HepG2 (cell line): ENCODE results near the gene DRD1. TPM values are rescaled to one million over a fixed set of nuclear protein-coding genes. Genes with fewer than 3 reads are reported as not detected.

Experiments used
- ATAC-seq: fragments of 200-7000 bp; cut with Tn5 transposase; 3 replicates; pipeline ENCODE4 v1.9.1; 2020; ENCODE audit warnings: mild to moderate bottlenecking, moderate library complexity
- BruUV-seq: library from RNA; stranded (reverse); fragments of 400-500 nt; replicated peaks from 2 replicates; lab custom pipeline; 2021; lab: Mats Ljungman, UMichigan
- CTCF ChIA-PET: fragments of 300-600 bp; formaldehyde crosslinking; extraction: SDS; loops from one replicate; lab custom pipeline; 2021; ENCODE audit warnings: low total read pairs, inconsistent platforms, low intra/inter-chr PET ratio; lab: Yijun Ruan, JAX
- POLR2A ChIA-PET: fragments of 350-600 bp; sonication (Branson Sonifier 250); formaldehyde crosslinking; loops from one replicate; lab custom pipeline; 2020; ENCODE audit warnings: antibody characterized with exemption, inconsistent platforms; lab: Yijun Ruan, JAX
- DNase-seq: peaks from one replicate; pipeline ENCODE4 v3.0.0-alpha.2; 2015; ENCODE audit warnings: low spot score
- FAIRE-seq: peaks from 3 replicates; lab custom pipeline; 2011; peaks lifted over from hg19 to GRCh38; lab: Jason Lieb, UNC
- H2AFZ ChIP-seq: one replicate; pipeline ENCODE4 v1.6.1; 2011; ENCODE audit warnings: low read length, inconsistent platforms
- H3K27ac ChIP-seq: fragments of 300-600 bp; 3 replicates; pipeline ENCODE4 v1.8.0; 2011; ENCODE audit warnings: mixed run types, mild to moderate bottlenecking, mixed read lengths, low read length, inconsistent platforms; ENCODE audit not compliant: insufficient read depth; ENCODE audit errors: extremely low read length
- H3K27me3 ChIP-seq, 2 experiments: fragments of 200-600 bp in 1 of 2; 2 replicates in 1 of 2; 3 replicates in 1 of 2; pipeline versions ENCODE4 v1.6.0 to v1.8.0; 2011; ENCODE audit warnings: low read length in 2 of 2, mild to moderate bottlenecking in 2 of 2, moderate library complexity in 2 of 2, inconsistent platforms in 1 of 2; ENCODE audit not compliant: insufficient read depth in 2 of 2, control insufficient read depth in 1 of 2
- H3K36me3 ChIP-seq, 2 experiments: fragments of 200-600 bp in 1 of 2; replicated peaks in 1 of 2; 2 replicates in 1 of 2; 3 replicates in 1 of 2; pipeline versions ENCODE4 v1.5.1 to v1.8.0; 2011; ENCODE audit warnings: low read length in 2 of 2, inconsistent platforms in 1 of 2; ENCODE audit not compliant: insufficient read depth in 2 of 2, control insufficient read depth in 1 of 2
- H3K4me1 ChIP-seq: 2 replicates; pipeline ENCODE4 v1.5.1; 2012; ENCODE audit warnings: low read length, inconsistent platforms; ENCODE audit not compliant: insufficient read depth
- H3K4me2 ChIP-seq: 2 replicates; pipeline ENCODE4 v1.6.0; 2011; ENCODE audit warnings: low read depth, low read length, inconsistent platforms
- H3K4me3 ChIP-seq, 3 experiments: fragments of 200-600 bp in 1 of 3; sonication (generic), shearing (Covaris generic) in 1 of 3; replicated peaks in 1 of 3; 2 replicates each; pipeline ENCODE4 v1.5.1; 2011 to 2016; ENCODE audit warnings: low read length in 3 of 3, inconsistent platforms in 2 of 3, low read depth in 2 of 3, mild to moderate bottlenecking in 2 of 3, control low read depth in 1 of 3, mixed read lengths in 1 of 3; ENCODE audit not compliant: insufficient read depth in 1 of 3
- H3K79me2 ChIP-seq: one replicate; pipeline ENCODE4 v1.6.1; 2011; ENCODE audit warnings: low read length, inconsistent platforms; ENCODE audit not compliant: insufficient read depth
- H3K9ac ChIP-seq: 2 replicates; pipeline ENCODE4 v1.6.0; 2011; ENCODE audit warnings: mild to moderate bottlenecking, low read depth, low read length, inconsistent platforms; ENCODE audit not compliant: insufficient read depth
- H3K9me3 ChIP-seq: 2 replicates; pipeline ENCODE4 v1.5.1; 2012; ENCODE audit warnings: mild to moderate bottlenecking, low read length
- H4K20me1 ChIP-seq: 2 replicates; pipeline ENCODE4 v1.6.0; 2011; ENCODE audit warnings: inconsistent platforms, mild to moderate bottlenecking, low read length, moderate library complexity; ENCODE audit not compliant: insufficient read depth
- ATF1 ChIP-seq: IDR thresholded peaks from 2 replicates; pipeline ENCODE4 v1.6.1; 2016; ENCODE audit warnings: mild to moderate bottlenecking, control low read depth
- GFI1 ChIP-seq: sonication (generic); formaldehyde crosslinking; IDR thresholded peaks from 2 replicates; pipeline ENCODE4 v1.5.0; 2020; ENCODE audit warnings: missing genetic modification reagents, mild to moderate bottlenecking, borderline replicate concordance
- HNRNPK ChIP-seq: fragments of 200-400 bp; formaldehyde crosslinking; IDR thresholded peaks from 2 replicates; pipeline ENCODE4 v1.6.1; 2018; ENCODE audit warnings: low read length, low read depth, moderate library complexity, mild to moderate bottlenecking; ENCODE audit not compliant: poor library complexity, severe bottlenecking
- KLF13 ChIP-seq: sonication (generic); formaldehyde crosslinking; IDR thresholded peaks from 2 replicates; pipeline ENCODE4 v1.4.0; 2020; ENCODE audit warnings: mild to moderate bottlenecking, missing genetic modification reagents
- LCORL ChIP-seq, 2 experiments: fragments of 450-650 bp in 1 of 2; sonication (generic) in 1 of 2; formaldehyde crosslinking in 1 of 2; IDR thresholded peaks; 2 replicates each; pipeline versions ENCODE4 v1.5.0 to v1.6.1; 2017 to 2020; ENCODE audit warnings: antibody characterized with exemption in 1 of 2, missing genetic modification reagents in 1 of 2
- MED13 ChIP-seq: sonication (generic); formaldehyde crosslinking; IDR thresholded peaks from 2 replicates; pipeline ENCODE4 v1.5.0; 2020; ENCODE audit warnings: missing genetic modification reagents
- NPAS2 ChIP-seq: sonication (generic); formaldehyde crosslinking; IDR thresholded peaks from 2 replicates; pipeline ENCODE4 v1.8.0; 2022; ENCODE audit warnings: mild to moderate bottlenecking, missing genetic modification reagents, borderline replicate concordance
- TAF15 ChIP-seq: fragments of 200-400 bp; formaldehyde crosslinking; IDR thresholded peaks from one replicate; pipeline ENCODE4 v1.6.1; 2018; ENCODE audit warnings: mild to moderate bottlenecking, low read depth, low read length; ENCODE audit not compliant: poor library complexity, severe bottlenecking
- ZFP36L2 ChIP-seq: sonication (generic); formaldehyde crosslinking; IDR thresholded peaks from 2 replicates; pipeline ENCODE4 v1.4.0; 2020; ENCODE audit warnings: missing genetic modification reagents
- ZKSCAN5 ChIP-seq: sonication (generic); formaldehyde crosslinking; IDR thresholded peaks from 2 replicates; pipeline ENCODE4 v1.5.1; 2020; ENCODE audit warnings: mild to moderate bottlenecking, missing genetic modification reagents
- ZNF17 ChIP-seq: sonication (generic); formaldehyde crosslinking; IDR thresholded peaks from 2 replicates; pipeline ENCODE4 v1.5.0; 2020; ENCODE audit warnings: mild to moderate bottlenecking, missing genetic modification reagents
- ZNF276 ChIP-seq: sonication (generic); formaldehyde crosslinking; IDR thresholded peaks from 2 replicates; pipeline ENCODE4 v1.4.0; 2020; ENCODE audit warnings: mild to moderate bottlenecking, low read depth, missing genetic modification reagents
- WGBS: methylation state at CpG from one replicate; pipeline ENCODE4 v1.1.6; 2017; ENCODE audit warnings: low lambda C conversion rate; 5-methylcytosine and 5-hydroxymethylcytosine counted together
- in situ Hi-C: cut with HindIII; loops from 2 replicates; pipeline ENCODE4 v1.10.0; 2017; ENCODE audit warnings: low pct_unique_long_range_greater_than_20kb; ENCODE audit not compliant: extremely low pct_ligation_motif_present
- intact Hi-C: fragments of 100-400 bp; cut with micrococcal nuclease; formaldehyde crosslinking; loops from one replicate; pipeline ENCODE4 v1.10.0; 2022; ENCODE audit not compliant: unreplicated experiment
- polyA plus RNA-seq, 8 experiments: library from polyadenylated mRNA; depleted of rRNA in 3 of 8; stranded (reverse) in 7 of 8; unstranded in 1 of 8; fragments of >200 nt; fragmentation: Illumina TruSeq in 4 of 8; extraction: Trizol in 4 of 8; gene quantifications; 2 replicates each; pipeline versions ENCODE4 v1.2.1 to v1.2.3, GENCODE V29; 2011 to 2016; ENCODE audit warnings: low read depth in 4 of 8, missing spikeins in 1 of 8, mixed read lengths in 1 of 8; ENCODE audit not compliant: insufficient read depth in 1 of 8
- total RNA-seq, 5 experiments: library from RNA; depleted of rRNA; stranded (reverse); fragments of >200 nt; fragmentation: Illumina TruSeq; extraction: Trizol; gene quantifications; 2 replicates each; pipeline ENCODE4 v1.2.3, GENCODE V29; 2016; ENCODE audit warnings: low read depth in 1 of 5

Gene DRD1
- total and polyA plus RNA-seq, 2 of the 13 experiments (the other 11 are each of a cell fraction or from before 2014, with no cell fraction given): not detected

GRCh38 chr5:175466700-175467318, 22.8 kb upstream of the DRD1 start:
- H3K27me3 ChIP-seq: peaks cover 3 to 38% of the 10 kb centered on the region in 2 experiments; a peak in 3 of 5 replicates
- DNase-seq: no peak
- CTCF ChIA-PET: no interaction called here

More at GRCh38 chr5:175466700-175467318, 22.8 kb upstream of the DRD1 start:
- no peaks in the 10 kb centered on the region; the same call in 1 of the 2 replicates for H4K20me1 ChIP-seq
- ATAC-seq: no peak
- no peaks in the 10 kb centered on the region for H3K9me3 ChIP-seq
- POLR2A ChIA-PET: interaction anchor here (2.2 kb wide), 1 partner anchor 11 kb away, joined by 7 read pairs; the partner anchor contains the start of gene SFXN1
- H3K9ac ChIP-seq: no peak overlapping the region
- WGBS: 17% methylated on average over 5 of the region's 5 CpGs
- BruUV-seq: no TSS peak
- H2AFZ ChIP-seq: no peak overlapping the region
- intact Hi-C loops (loop anchor here (10.0 kb wide), 1 partner anchor 248 kb away; no protein-coding TSS in a partner anchor), in situ Hi-C loops (no loop called here)
- no peaks in the 10 kb centered on the region for H3K36me3 ChIP-seq
- H3K79me2 ChIP-seq: no peaks in the 10 kb centered on the region
- H3K27ac ChIP-seq: no peak overlapping the region
- no peak for TF ChIP-seq GFI1
- TF ChIP-seq ZNF276: no peak
- TF ChIP-seq NPAS2 (CRISPR knock-in tag): no peak
- no peak for TF ChIP-seq MED13
- no peak for TF ChIP-seq HNRNPK
- no peak for TF ChIP-seq ZKSCAN5 (CRISPR knock-in tag)
- no peak for TF ChIP-seq KLF13
- TF ChIP-seq ZFP36L2 (CRISPR knock-in tag): no peak
- TF ChIP-seq ATF1: no peak
- TF ChIP-seq ZNF17 (CRISPR knock-in tag): no peak
- no peak for TF ChIP-seq TAF15
- TF ChIP-seq LCORL (IDR thresholded peaks at IDR 0.05): no peak
- TF ChIP-seq LCORL (CRISPR knock-in tag; IDR thresholded peaks at IDR 0.05): no peak
- no peak overlapping the region for H3K4me2 ChIP-seq
- peaks cover 18% of the 10 kb centered on the region for H3K4me1 ChIP-seq
- FAIRE-seq: no peak
- H3K4me3 ChIP-seq: no peak overlapping the region
